ENCODE results near the gene BHLHA9. TPM values are rescaled to one million over a fixed set of nuclear protein-coding genes. Genes with fewer than 3 reads are reported as not detected.

The BHLHA9 gene
- total and polyA plus RNA-seq, 2 of the 8 experiments (the other 6 are each of a cell fraction or from before 2014, with no cell fraction given) = 0.29 to 0.34 TPM

DNA sequence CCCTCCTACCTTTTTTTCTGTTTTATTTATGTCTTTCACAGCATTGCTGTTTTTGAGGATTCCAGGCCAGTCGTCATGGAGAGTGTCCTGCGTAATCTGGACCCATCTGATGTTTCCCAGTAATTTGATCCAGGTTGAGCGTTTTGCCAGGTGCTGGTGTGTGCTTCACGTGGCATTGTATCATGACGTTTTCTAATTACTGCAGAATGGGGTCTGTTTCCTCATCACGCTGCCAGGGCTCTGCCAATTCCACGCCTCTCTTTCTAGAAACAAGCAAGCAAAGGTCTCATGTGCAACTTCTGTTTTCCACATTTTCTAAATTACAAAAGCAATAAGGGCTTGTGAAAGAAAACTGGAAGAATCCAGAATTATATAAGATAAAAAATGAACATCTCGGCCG lies 28.3 kb upstream of the BHLHA9 start:
- Histone ChIP-seq H2AK5ac (ENCODE audit: low read depth, low read length) (no peak overlapping the region), H3K56ac (replicated peaks; ENCODE audit: insufficient read length, low read depth, low read length) (no peak overlapping the region), H4K20me1 (replicated peaks in 1 of 2; ENCODE audit: control insufficient read depth in 1 of 2, insufficient read depth in 2 of 2, low read length in 2 of 2) (no peaks in the 10 kb centered on the region), H3K79me1 (ENCODE audit: low read depth, low read length) (no peaks in the 10 kb centered on the region), H3K4me2 (ENCODE audit: insufficient read depth in 1 of 2, low read depth in 2 of 2, low read length in 2 of 2) (no peak overlapping the region), H3K9ac (replicated peaks in 1 of 4; ENCODE audit: extremely low read depth in 1 of 4, low read depth in 3 of 4, low read length in 3 of 4) (no peak overlapping the region), H2BK120ac (replicated peaks; ENCODE audit: low read depth, low read length) (no peak overlapping the region), H3K4ac (replicated peaks; ENCODE audit: insufficient read length, low read depth, low read length) (no peak overlapping the region), H2BK15ac (ENCODE audit: low read length) (no peak overlapping the region), H4K5ac (ENCODE audit: insufficient read length, low read depth, low read length) (no peak overlapping the region), H3K36me3 (ENCODE audit: control insufficient read depth in 2 of 4, insufficient read depth in 4 of 4, low read length in 3 of 4) (no peaks in the 10 kb centered on the region), H2BK5ac (ENCODE audit: low read depth, low read length) (no peak overlapping the region), H3K79me2 (ENCODE audit: control insufficient read depth in 1 of 2, insufficient read depth in 2 of 2, low read length in 2 of 2) (no peaks in the 10 kb centered on the region), H2AFZ (ENCODE audit: low read length) (no peak overlapping the region), H4K8ac (ENCODE audit: extremely low read depth, insufficient read depth, low read length) (no peak overlapping the region), H2BK12ac (ENCODE audit: low read depth, low read length) (no peak overlapping the region), H3K27me3 (replicated peaks in 1 of 4; ENCODE audit: control insufficient read depth in 3 of 4, extremely low read depth in 1 of 4, insufficient read depth in 3 of 4, low read length in 3 of 4) (no peaks in the 10 kb centered on the region), H3K23ac (ENCODE audit: insufficient read length) (no peak overlapping the region), H4K91ac (replicated peaks; ENCODE audit: insufficient read length, low read length) (no peak overlapping the region), H3K4me3 (ENCODE audit: extremely low read depth in 1 of 4, insufficient read depth in 2 of 4, low read depth in 3 of 4, low read length in 4 of 4) (no peak overlapping the region), H3K14ac (ENCODE audit: insufficient read length) (no peak overlapping the region), H3K9me3 (ENCODE audit: insufficient read depth in 2 of 2, low read depth in 1 of 2, low read length in 1 of 2) (no peaks in the 10 kb centered on the region), H2BK20ac (ENCODE audit: low read length) (no peak overlapping the region), H3K27ac (ENCODE audit: low read depth, low read length) (no peak overlapping the region), H3K23me2 (ENCODE audit: low read depth, low read length) (no peaks in the 10 kb centered on the region), H3K18ac (ENCODE audit: extremely low read depth, low read length) (no peak overlapping the region), H3K4me1 (replicated peaks in 1 of 4; ENCODE audit: control insufficient read depth in 3 of 4, insufficient read depth in 4 of 4, low read length in 3 of 4) (no peaks in the 10 kb centered on the region)
- 85% methylated on average over 9 of the region's 9 CpGs; no CpG with 5 or more reads in 1 of the 2 experiments for WGBS, 2 experiments (ENCODE audit: extremely low coverage in 1 of 2, insufficient coverage in 1 of 2, insufficient read length in 1 of 2, insufficient replicate concordance in 2 of 2, low coverage in 1 of 2, low lambda C conversion rate in 2 of 2, missing lambda C conversion rate in 1 of 2)
- TF ChIP-seq SIX5 (IDR thresholded peaks at IDR 0.05; ENCODE audit: low read depth, low read length) (no peak), CREB1 (IDR thresholded peaks at IDR 0.05) (no peak), TAF7 (optimal IDR thresholded peaks at IDR 0.05; ENCODE audit: borderline replicate concordance, low read depth, low read length) (no peak), E2F6 (IDR thresholded peaks at IDR 0.05) (no peak), TEAD4 (IDR thresholded peaks at IDR 0.05; ENCODE audit: low read depth, low read length) (no peak), CEBPB (IDR thresholded peaks at IDR 0.05; ENCODE audit: low read depth, low read length) (no peak), SIRT6 (IDR thresholded peaks at IDR 0.05; ENCODE audit: low read length) (no peak), TCF12 (IDR thresholded peaks at IDR 0.05; ENCODE audit: low read depth, low read length) (no peak)
- TF ChIP-seq, protein P1, sequence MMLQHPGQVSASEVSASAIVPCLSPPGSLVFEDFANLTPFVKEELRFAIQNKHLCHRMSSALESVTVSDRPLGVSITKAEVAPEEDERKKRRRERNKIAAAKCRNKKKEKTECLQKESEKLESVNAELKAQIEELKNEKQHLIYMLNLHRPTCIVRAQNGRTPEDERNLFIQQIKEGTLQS (IDR thresholded peaks at IDR 0.05; ENCODE audit: insufficient read depth, low read depth, low read length) = no peak
- FAIRE-seq (no peak), DNase-seq (ENCODE audit: low read depth in 1 of 2, low spot score in 2 of 2) (no peak)
- ChIA-PET POLR2A (ENCODE audit: partially characterized antibody) (no interaction called here), CTCF (ENCODE audit: partially characterized antibody) (no interaction called here)
